ENCODE measurements around the gene CYP2A7.

CYP2A7 gene

GRCh38 chr19:40827386-40828247, 54.4 kb downstream of the CYP2A7 start:
- TF ChIP-seq, protein P1, sequence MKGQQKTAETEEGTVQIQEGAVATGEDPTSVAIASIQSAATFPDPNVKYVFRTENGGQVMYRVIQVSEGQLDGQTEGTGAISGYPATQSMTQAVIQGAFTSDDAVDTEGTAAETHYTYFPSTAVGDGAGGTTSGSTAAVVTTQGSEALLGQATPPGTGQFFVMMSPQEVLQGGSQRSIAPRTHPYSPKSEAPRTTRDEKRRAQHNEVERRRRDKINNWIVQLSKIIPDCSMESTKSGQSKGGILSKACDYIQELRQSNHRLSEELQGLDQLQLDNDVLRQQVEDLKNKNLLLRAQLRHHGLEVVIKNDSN (IDR thresholded peaks at IDR 0.05): no peak
- TF ChIP-seq TAF1 (IDR thresholded peaks at IDR 0.05; ENCODE audit: low read depth) (no peak), TCF12 (IDR thresholded peaks at IDR 0.05; ENCODE audit: low read depth) (no peak), EGR1 (IDR thresholded peaks at IDR 0.05) (no peak), CEBPB (IDR thresholded peaks at IDR 0.05) (no peak), CREB1 (IDR thresholded peaks at IDR 0.05; ENCODE audit: low read depth) (no peak), FOXM1 (IDR thresholded peaks at IDR 0.05; ENCODE audit: borderline replicate concordance, low read depth) (no peak), ZBTB7A (IDR thresholded peaks at IDR 0.05; ENCODE audit: low read depth) (no peak), NFIC (IDR thresholded peaks at IDR 0.05) (no peak)
- TF ChIP-seq, protein P2, sequence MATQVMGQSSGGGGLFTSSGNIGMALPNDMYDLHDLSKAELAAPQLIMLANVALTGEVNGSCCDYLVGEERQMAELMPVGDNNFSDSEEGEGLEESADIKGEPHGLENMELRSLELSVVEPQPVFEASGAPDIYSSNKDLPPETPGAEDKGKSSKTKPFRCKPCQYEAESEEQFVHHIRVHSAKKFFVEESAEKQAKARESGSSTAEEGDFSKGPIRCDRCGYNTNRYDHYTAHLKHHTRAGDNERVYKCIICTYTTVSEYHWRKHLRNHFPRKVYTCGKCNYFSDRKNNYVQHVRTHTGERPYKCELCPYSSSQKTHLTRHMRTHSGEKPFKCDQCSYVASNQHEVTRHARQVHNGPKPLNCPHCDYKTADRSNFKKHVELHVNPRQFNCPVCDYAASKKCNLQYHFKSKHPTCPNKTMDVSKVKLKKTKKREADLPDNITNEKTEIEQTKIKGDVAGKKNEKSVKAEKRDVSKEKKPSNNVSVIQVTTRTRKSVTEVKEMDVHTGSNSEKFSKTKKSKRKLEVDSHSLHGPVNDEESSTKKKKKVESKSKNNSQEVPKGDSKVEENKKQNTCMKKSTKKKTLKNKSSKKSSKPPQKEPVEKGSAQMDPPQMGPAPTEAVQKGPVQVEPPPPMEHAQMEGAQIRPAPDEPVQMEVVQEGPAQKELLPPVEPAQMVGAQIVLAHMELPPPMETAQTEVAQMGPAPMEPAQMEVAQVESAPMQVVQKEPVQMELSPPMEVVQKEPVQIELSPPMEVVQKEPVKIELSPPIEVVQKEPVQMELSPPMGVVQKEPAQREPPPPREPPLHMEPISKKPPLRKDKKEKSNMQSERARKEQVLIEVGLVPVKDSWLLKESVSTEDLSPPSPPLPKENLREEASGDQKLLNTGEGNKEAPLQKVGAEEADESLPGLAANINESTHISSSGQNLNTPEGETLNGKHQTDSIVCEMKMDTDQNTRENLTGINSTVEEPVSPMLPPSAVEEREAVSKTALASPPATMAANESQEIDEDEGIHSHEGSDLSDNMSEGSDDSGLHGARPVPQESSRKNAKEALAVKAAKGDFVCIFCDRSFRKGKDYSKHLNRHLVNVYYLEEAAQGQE (IDR thresholded peaks at IDR 0.05; ENCODE audit: low read depth): no peak
- TF ChIP-seq, protein P3, sequence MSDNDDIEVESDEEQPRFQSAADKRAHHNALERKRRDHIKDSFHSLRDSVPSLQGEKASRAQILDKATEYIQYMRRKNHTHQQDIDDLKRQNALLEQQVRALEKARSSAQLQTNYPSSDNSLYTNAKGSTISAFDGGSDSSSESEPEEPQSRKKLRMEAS (IDR thresholded peaks at IDR 0.05): no peak

Measured in Ishikawa (cell line).